Measurements from ENCODE around the gene ANKRD12. TPM values are rescaled to one million over a fixed set of nuclear protein-coding genes. Genes with fewer than 3 reads are reported as not detected.

ANKRD12 gene
- total RNA-seq, 1 donor from 2014 or later, result 44.1 TPM

DNA sequence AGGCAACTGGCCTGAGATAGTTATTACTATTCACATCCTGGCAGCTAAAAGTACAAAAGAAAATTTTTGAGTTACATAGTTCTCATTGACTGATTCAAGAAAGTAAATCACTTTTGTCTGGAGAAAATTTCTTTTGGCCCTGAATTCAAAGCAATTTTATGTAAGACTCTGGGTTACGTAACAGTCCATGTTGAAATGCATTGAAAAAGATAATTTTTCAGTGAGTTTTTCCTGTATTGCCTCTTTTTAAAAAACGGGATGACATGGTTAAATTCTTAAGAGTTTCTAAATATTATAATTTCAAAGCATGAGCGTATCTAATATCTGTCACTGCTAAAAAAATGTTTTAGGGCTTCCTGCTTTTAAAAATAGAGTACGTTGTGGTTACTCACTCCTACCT, 72.7 kb downstream of the ANKRD12 start:
- no peak for DNase-seq (ENCODE audit: missing footprints)
- intact Hi-C loops (cut with DNase I), result no loop called here
- no peak for ATAC-seq

DNA sequence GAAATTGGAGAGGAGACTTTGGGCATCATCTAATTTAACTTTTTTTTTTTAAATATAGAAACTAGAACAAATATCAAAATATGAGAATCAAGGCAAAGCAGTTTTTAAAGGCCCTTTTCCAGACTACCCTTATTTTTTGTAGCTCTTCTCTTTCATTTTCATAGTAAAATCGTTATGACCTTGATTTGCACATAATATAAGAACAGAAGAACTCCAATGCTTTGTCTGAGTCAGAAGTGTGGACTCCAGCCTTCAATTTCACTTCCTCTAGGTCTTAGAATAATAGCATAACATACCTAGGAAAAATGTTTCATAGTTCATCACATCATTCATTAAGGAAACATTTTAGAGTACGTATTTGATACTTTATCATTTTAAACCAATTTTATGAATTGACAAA, 74.4 kb downstream of the ANKRD12 start:
- DNase-seq (ENCODE audit: missing footprints) (no peak), ATAC-seq (no peak)
- intact Hi-C loops (cut with DNase I), result no loop called here

DNA sequence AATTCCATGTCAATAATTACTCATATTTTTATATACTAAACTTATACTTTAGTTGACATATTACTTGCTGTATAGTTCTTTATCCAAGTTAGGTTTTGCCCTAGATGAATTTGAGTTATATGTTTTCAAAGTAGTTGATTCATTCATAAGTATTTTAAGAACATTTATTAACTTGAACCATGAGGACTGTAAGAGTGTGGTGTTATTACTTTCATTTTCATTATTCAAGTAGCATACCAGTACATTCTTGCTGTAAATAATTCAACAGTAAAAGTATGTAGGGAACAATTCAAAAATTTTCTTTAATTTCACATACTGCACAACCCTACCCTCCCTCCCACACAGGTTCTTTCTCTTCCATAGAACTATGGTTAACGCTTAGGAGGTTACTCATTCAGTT, 75.4 kb downstream of the ANKRD12 start:
- intact Hi-C loops (cut with DNase I), result no loop called here
- ATAC-seq (no peak), DNase-seq (ENCODE audit: missing footprints) (no peak)

DNA sequence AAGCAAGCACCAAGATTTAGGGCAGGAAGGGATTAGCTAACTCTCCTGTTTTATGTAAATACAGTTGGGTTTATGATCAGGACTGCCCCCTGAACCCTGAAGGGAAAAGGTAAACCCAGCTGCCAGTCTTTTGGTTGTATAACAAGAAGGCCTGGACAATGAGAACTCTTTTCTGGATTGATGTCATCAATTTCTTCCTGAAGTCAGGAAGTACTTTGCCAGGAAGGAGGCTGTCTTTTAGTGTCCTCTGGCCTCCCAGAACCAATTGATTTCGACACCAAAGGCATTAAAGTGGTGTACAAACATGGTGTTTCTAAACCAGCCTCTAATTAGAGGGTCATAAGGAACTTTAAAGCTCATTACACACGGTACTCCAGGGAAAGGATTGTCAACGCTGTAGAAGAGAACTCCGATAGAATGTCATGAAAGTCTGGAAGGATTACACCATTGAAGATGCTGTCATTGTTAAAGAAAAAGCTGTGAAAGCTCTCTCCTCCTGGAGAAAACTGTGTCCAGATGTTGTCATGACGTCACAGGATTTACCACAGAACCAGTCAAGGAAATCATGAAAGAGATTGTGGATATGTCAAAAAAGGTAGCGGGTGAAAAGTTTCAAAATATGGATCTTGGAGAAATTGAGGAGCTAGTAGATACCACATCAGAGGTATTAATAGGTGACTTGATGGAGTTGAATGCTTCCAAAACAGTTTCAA, 78.8 kb downstream of the ANKRD12 start:
- DNase-seq (ENCODE audit: missing footprints), result no peak
- intact Hi-C loops (cut with DNase I), result no loop called here
- no peak for ATAC-seq

DNA sequence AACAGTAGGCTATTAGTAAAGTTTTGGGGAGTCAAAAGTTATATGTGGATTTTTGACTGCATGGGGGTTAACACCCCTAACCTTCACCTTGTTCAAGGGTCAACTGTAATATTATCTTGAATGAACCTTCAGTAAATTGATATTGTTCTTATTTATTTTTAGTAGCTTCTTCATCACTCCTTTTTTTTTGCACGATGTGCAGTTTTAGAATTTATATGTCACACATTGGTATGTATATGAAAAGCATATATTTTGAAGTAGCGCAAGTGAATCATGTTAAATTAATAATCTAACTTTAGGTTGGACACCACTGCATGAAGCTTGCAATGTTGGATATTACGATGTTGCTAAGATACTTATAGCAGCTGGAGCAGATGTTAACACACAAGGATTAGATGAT, 79.9 kb downstream of the ANKRD12 start:
- no peak for ATAC-seq
- DNase-seq (ENCODE audit: missing footprints), result no peak
- intact Hi-C loops (cut with DNase I), result no loop called here

DNA sequence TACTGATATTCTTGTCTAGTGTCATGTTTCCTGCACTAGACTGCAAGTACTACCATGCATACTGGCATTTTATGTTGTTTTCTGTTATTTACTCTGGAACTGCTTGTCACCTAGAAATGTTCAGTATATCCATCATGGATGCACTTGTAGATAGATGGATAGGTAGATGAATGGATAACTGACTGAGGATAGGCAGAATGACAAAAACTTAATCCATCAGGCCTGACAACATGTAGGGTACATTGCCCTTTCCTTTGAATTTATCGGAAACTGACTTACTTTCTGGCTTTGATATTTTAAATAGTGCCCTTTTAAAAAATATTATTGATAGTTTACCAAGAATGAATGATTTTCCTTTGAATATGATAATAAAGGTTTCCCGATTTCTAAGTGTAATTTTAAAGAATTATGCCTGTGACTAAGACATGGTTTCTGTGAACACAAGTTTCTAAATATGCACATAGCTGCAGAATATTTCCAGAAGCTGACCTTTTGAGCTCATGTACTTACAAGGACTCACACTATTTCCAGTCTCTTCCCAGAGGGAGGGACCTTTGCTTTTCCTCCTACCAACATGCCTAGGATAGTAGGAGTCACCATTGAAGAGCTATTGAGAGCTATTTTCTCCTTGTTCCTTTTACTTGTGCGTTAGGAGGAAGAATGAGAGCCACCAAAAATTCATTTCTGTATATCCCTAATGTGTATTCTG, 81.3 kb downstream of the ANKRD12 start:
- intact Hi-C loops (cut with DNase I), result no loop called here
- ATAC-seq (no peak), DNase-seq (ENCODE audit: missing footprints) (no peak)

DNA sequence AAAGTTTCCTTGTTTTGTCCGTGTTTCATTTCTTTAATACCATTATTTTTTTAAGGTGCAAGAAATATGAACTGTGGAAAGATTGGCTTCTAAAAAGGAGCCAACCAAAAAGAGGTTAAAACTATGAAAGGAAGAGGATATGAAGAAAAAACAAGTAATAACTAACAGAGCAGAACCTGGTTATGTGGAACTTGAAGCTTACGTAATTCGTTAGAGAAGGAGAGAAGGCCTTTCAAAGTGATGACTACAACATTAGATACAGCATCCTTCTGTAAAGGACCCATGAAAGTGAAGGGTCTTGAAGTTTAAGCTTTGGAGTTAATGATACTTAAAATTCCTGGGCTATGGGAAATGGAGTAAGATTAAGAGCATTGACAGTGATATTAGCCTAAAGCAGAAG, 84.5 kb downstream of the ANKRD12 start:
- intact Hi-C loops (cut with DNase I), result no loop called here
- ATAC-seq (no peak), DNase-seq (ENCODE audit: missing footprints) (no peak)

DNA sequence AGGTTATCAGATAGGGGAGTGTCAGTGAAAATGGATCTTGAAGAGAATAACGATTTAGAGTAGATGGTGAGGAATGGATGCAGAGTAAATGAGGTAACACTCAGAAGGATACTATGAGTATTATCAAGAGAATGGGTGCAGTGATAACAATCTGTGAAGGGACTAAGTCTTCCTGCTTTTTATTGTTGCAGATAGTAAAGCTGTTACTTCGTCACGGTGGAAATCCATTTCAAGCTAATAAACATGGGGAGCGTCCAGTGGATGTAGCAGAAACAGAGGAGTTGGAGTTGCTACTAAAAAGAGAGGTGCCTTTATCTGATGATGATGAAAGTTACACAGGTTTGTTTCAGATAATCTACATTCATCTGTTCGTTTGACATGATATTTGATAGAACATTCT, 85.1 kb downstream of the ANKRD12 start:
- DNase-seq (ENCODE audit: missing footprints), result no peak
- intact Hi-C loops (cut with DNase I), result no loop called here
- no peak for ATAC-seq

DNA sequence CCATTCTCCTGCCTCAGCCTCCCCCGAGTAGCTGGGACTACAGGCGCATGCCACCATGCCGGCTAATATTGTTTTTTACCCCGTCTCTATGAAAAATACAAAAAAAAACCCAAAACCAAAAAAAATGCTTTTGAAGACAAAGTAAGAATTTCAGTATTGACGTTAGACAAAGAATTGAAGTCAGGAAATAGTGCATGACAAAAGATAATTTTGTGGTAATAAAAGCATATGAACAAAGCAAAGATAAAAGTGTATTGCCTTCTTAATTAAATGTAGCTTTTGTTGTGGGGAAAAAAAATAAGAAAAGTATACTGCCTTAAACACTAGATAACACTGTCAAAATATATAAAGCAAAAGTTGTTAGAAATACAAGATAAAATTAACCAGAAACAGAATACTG, 86.8 kb downstream of the ANKRD12 start:
- DNase-seq (ENCODE audit: missing footprints) (no peak), ATAC-seq (no peak)
- intact Hi-C loops (cut with DNase I), result no loop called here

DNA sequence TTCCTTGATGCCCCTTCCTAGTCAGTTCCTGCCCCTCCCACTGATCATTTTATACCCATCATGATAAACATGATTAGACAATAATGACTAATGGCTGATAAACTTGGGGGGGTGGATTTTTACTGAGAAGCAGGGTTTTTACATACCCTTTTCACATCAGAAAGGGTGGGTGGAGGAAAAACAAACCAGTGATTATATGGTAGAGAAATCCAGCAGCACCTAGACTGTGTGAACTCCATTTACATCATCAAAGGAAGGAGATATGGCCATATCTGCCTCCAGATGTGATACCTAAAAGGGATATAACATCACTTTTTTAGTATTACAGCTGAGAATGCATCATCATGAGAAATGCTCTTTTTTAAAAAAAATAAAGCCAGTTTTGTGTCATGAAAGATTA, 89.9 kb downstream of the ANKRD12 start:
- no peak for DNase-seq (ENCODE audit: missing footprints)
- no peak for ATAC-seq
- intact Hi-C loops (cut with DNase I), result no loop called here

DNA sequence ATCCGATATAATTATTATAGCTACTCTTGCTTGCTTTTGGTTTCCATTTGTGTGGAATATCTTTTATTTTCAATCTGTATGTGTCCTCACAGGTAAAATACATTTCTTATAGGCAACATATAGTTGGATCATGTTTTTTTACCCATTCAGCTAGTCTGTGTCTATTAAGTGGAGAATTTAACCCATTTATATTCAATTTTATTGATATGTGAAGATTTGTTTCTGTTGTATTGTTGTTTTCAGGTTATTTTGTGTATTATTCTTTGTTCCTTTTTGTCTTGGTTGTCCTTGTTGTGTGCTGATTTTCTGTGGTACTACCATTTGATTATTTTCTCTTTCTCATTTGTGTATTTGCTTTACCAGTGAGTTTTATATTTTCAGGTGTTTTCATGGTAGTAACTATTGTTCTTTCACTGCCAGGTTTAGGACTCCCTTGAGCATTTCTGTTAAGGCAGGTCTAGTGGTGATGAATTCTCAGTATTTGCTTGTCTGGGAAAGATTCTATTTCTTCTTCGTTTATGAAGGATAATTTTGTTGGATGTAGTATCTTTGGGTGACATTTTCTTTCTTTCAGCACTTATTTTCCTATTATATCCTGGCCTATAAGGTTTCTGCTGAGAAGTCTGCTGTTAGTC, 95.4 kb downstream of the ANKRD12 start:
- intact Hi-C loops (cut with DNase I), result no loop called here
- ATAC-seq, result no peak
- DNase-seq (ENCODE audit: missing footprints), result no peak

DNA sequence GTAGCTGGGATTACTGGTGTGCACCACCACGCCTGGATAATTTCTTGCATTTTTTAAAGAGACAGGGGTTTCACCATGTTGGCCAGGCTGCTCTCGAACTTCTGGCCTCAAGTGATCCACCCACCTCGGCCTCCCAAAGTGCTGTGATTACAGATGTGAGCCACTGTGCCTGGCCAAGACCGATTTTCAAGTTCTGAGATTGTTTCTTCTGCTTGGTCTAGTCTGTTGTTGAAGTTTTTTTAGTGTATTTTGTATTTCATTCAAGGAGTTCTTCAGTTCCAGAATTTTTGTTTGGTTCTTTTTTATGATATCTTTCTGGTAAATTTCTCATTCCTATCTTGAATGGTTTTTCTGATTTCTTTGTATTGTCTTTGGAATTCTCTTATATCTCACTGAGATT, 96.4 kb downstream of the ANKRD12 start:
- ATAC-seq, result no peak

DNA sequence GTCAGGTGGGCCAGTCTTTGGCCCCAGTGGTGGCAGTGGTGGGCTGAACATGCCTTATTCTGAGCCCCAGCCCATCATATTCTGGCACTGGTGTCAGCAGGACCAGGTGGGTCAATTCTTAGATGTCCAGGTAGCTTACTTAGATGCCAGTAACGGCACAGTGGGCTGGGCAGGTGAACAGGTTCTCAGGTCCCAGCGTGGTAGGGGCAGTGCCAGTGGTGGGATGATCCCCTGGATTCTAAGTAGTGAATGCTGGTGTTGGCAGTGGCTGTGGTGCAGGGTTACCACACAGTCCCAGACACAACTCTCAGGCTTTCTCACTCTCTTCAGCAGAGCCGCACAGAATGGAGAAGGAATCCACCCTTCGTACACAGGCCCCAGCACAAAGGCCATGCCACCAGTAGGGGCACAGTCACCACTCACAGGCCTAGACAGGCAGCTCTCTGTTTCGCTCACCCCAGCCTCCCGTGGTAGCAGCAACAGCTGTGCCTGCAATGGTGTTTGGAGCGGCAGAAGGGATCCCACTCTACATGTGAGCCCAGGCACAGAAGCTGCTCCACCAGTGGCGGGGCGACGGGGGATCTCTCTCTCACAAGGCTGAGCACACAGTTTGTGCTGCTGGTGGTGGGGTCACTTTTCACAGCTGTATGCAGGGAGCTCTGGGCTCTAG, 97.3 kb downstream of the ANKRD12 start:
- ATAC-seq (no peak), DNase-seq (ENCODE audit: missing footprints) (peak; percentile 51)
- intact Hi-C loops (cut with DNase I), result no loop called here

More for the DNA sequence above, 96.4 kb downstream of the ANKRD12 start:
- DNase-seq (ENCODE audit: missing footprints), result no peak
- intact Hi-C loops (cut with DNase I), result no loop called here

DNA sequence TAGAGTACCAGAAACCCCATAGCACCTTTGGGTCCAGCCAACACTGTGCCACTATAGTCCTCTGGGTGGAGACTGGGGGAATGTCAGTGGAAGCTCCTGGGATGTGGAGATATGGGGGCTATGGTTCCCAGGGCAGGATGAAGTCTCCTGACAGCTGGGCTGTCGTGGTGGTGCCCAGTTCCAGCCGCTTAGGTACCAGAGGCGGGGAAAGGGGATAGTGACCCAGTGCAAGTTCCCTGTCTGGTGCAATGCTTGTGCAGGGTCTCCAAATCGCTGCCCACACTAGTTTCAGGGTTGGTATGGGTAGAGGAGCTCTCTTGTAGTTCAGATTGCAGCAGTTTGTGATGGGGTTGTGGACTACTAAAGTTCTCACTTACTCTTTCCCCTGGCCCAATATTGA, 97.9 kb downstream of the ANKRD12 start:
- intact Hi-C loops (cut with DNase I), result no loop called here
- no peak for ATAC-seq
- DNase-seq (ENCODE audit: missing footprints), result no peak

DNA sequence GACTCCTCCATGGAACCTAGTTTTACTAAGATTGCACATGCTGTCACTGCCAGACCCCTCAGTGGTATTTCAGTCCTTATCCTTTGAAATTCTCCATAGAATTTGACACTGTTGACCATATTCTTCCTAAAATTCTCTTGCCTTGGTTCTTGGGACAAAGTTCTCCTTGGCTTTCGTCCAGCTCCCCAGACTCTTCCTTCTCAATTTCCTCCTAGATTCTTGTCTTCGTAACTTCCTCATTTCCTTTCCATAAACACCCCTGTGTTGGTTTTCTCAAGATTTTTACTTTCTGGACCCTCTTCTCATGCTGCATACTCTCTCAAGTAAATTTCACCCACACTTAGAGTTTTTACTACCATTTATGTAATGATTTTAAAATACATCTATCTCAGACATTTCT, 101.4 kb downstream of the ANKRD12 start:
- intact Hi-C loops (cut with DNase I), result no loop called here
- DNase-seq (ENCODE audit: missing footprints), result no peak
- no peak for ATAC-seq

DNA sequence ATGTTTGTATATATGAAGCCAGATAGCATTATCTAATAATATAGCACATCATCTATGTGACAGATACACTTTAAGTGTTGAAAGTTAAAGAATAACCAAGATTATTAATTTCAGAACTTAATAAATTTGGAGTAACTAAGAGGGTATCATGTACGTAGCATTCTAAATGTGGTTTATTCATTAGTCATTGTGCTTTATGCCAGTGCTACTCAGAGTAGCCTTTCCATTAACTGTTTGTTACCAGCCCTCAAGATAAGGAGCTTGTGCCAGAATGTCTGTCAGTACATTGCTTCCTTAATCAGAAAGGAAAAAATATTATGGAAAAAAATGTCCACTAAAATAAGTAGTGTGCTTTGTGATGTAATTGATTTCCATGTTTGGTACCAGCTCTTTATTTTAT, 103.1 kb downstream of the ANKRD12 start:
- DNase-seq (ENCODE audit: missing footprints) (no peak), ATAC-seq (no peak)
- intact Hi-C loops (cut with DNase I), result no loop called here

DNA sequence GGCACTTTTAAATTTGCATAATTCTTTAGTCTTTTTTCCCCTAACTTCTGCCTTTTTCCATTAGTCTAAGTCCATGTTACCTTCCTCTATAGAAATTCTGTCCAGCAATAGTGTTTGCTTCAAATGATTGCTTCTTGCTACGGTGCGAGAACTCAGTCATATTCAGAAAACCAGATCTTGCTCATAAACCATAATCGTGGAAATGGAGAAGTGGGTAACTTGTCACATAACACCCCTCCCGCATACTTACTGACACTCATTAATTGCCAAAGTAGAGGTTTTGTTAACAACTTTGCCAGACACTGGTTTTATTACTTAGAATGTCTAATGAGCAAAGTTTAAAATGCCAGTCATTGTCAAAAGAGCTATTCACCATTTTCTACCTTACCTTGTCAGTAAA, 103.7 kb downstream of the ANKRD12 start:
- ATAC-seq, result no peak
- intact Hi-C loops (cut with DNase I), result no loop called here
- DNase-seq (ENCODE audit: missing footprints), result no peak

DNA sequence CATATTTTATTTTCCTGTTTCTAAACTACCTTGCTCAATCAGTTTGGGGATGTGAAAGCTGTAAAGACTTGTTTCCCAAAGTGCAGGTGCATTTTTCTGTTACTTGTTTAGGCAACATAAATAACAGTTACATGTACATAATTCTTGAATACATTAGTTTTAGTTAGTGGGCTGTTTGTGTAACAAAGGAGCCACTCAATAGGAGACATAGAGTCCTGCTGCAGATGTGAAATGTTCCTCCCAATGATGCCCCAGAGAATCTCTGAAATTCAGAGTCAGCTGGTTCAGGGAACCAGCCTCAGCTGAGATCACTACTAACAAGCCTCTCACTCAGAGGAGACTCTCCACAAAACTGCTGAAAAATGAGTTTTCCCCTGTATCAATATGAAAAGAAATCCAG, 106.4 kb downstream of the ANKRD12 start:
- ATAC-seq (no peak), DNase-seq (ENCODE audit: missing footprints) (no peak)

DNA sequence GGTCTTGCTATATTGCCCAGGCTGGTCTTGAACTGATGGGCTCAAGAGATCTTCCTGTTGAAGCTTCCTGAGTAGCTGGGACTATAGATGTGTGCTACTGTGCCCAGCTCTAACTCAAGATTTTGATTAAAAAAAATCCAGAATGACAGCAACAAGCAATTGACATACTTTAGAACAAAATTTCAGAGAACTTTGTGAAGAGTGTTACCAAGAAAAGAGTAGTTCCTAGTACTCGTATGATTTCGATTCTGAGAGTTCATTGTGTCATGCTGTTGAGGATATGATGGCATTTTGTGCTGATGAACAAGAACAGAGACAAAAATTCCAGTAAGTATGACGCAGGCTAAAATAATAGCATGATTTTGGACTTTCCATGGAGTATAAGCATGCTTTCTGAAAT, 107.8 kb downstream of the ANKRD12 start:
- intact Hi-C loops (cut with DNase I), result no loop called here
- DNase-seq (ENCODE audit: missing footprints), result no peak
- ATAC-seq, result no peak

More for the DNA sequence above, 106.4 kb downstream of the ANKRD12 start:
- intact Hi-C loops (cut with DNase I), result no loop called here

DNA sequence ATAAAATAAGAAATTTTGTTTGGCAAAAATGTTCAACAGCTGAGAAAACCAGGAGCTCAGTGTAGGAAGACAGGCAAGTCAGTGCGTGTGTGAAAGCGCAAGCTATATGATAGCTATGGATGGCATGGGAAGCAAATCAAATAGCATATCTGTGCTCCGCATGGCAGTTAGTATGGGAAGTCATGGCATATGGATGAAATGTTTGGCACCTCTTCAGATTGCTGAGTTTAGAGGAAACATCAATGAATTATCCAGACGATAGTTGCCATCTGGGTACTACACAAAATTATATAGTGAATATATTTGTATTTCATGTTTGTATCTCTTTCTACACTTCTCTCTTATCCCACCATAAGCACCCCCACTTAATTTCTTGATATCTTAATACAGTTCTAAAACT, 112.1 kb downstream of the ANKRD12 start:
- ATAC-seq (no peak), DNase-seq (ENCODE audit: missing footprints) (no peak)
- intact Hi-C loops (cut with DNase I), result no loop called here

Measured in Right ventricle myocardium inferior (tissue), 1 donor.